ENCODE results near the gene IL21.

GRCh38 chr4:122657553-122657952, 36.7 kb upstream of the IL21 start:
- TF ChIP-seq CTCF (IDR thresholded peaks at IDR 0.05) (no peak), EZH2 (IDR thresholded peaks at IDR 0.05; ENCODE audit: borderline replicate concordance, insufficient read depth, low read depth, low read length, poor library complexity, severe bottlenecking) (no peak)
